ENCODE measurements around the gene GARIN5A.

Gene GARIN5A

DNA sequence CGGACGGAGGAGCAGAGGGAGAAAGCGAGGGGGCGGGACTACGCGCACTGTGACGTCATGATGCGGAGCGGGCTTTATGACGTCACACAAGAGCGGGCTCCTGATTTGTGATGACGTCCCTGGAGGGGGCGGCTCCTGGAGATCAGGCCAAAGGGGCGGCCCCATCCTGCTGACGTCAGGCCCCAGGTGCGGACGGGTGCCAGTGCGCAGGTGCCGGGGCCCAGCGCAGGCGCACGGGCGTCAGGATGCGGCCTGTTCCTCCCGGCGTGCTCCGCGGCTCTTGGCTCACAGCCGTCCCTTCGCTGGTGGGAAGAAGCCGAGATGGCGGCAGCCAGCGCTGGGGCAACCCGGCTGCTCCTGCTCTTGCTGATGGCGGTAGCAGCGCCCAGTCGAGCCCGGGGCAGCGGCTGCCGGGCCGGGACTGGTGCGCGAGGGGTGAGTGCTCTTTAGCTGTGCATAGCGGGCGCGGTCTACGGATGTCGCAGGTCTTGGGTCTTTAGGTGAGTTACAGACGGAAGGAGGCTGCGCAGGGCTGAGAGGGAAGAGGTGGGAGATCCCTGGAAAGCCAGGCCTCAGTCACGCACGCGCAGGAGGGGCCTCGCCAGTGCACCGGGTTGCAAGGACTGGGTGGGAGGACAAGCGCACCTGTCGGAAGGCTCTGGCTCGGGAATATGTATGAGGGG, at the start of gene GARIN5A, which contains the start of gene EMC10:
Gene GARIN5A, minus strand, starts transcription at position 625 of the 683 bp plus-strand sequence. Its CDS starts 460 bp downstream, at position 165.
Gene EMC10, plus strand, starts transcription at position 284 of the 683 bp plus-strand sequence. Its CDS starts 38 bp downstream, at position 322.
- peak; percentile 90 for DNase-seq

DNA sequence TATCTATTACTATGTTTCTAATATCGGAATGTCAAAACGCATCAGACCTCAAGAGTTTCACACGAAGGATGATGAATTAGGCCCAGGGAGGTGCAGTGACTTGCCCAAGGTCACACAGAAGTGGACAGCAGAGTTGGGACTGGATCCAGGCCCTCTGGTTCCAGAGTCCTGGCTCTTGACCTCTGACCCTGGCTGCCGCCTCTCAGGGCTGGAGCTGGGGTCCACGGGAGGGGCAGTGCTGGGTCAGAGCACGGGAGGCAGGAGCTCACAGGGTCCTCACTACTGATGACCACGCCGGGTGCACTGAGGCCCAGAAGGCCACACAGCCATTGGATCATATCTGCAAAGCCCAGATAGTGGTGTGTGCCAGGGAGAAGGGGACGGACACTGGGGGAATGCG, 46.2 kb upstream of the GARIN5A start:
- DNase-seq = no peak

DNA sequence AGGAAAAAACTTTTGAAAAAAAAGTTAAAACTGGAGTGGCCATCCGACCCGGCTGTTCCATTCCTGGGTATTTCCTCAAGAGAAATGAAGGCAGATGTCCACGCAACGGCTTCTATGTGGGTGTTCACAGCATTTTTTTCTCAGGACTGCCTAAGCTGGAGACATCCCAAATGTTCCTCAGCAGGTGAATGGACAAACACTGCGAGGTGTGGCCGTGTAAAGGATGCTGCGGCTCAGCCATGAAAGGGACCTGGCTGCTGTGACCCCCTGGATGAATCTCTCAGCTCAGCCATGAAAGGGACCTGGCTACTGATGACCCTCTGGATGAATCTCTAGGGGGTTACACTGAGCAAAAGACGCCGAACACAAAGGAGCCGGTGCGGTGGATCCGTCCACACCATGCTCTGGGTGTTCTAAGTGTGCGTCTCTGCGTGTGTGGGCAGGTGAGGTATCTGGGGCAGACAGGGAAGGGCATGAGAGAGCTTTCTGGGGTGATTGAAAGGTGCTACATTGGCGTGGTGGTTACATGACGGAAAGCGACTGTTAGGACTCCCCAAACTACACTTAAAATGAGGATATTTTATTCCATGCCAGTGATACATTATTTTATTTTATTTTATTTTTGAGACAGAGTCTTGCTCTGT, 44.3 kb upstream of the GARIN5A start:
- DNase-seq = no peak

DNA sequence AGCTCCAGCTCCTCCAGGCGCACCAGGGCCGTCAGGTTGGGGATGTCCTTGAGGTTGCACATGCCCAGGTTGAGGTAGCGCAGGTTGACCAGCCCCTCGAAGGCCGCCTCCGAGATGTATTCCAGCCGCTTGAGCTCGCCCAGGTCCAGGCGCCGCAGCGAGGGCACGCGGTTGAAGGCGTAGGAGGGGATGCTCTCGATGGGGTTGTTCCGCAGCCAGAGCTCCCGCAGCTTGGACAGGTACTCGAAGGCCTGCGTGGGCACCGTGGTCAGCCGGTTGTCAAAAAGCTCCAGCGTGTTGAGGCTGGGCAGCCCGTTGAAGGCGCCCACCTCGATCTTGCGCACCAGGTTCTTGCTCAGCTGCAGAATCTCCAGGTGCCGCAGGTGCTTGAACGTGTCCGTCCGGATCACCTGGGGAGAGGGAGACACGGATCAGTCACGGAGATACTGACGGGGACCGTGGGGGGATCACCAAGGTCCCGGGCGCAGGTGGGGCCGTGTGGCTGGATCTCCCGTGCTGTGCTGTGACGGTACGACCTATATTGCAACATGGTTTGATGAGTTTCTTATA, 42.4 kb upstream of the GARIN5A start:
- no peak for DNase-seq

DNA sequence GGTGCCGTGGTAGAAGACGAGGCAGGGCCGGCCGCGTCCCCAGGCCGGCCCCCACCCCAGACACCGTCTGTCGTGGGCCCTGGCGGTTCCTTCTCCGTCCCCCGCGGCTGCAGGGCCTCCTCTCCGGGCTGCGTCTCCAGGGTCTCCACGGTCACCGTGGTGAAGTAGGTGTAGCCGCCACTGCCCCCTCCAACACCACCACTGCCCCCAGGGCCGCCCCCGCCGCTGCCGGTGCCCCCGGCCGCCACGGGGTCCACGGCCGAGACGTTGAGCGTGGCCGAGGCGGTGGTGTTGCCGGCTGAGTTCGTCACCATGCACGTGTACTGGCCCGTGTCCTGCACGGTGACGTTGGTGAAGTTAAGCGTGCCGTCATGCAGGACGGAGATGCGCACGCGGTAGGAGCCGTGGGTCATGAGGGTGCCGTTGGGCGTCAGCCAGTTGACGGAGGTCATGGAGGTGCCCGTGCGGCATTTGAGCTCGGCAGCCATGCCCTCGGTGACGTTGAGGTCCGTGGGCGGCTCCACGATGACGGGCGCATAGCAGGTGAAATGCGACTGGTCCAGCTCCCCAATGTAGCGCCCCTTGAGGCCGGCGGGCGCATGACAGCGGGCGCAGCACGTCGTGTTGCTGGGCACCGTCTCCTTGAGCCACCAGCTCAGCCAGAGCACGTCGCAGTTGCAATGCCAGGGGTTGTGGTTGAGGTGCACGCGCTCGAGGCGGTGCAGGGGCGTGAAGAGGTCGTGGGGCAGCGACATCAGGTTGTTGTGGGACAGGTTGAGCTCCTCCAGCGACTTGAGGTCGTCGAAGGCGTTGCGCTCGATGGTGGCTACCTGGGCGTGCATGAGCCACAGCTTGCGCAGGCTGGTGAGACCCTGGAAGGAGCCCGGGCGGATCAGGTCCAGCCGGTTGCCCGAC, 41.7 kb upstream of the GARIN5A start:
- DNase-seq = no peak

DNA sequence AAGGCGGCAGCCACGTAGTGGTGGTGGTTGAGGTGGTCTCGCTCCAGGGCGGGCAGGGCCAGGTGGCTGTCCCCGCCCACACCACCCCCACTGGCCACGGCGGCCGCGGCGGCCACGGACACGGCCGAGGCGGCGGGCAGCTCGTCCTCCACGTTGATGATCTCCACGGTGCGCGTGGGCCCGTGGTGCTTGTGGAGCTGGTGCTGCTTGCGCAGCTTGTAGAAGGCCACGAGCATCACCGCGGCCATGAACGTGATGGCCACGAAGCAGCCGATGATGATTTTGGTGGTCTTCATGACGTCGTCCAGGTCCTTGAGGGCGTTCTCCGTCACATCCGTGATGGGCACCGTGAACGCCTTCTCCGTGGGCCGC, 41.0 kb upstream of the GARIN5A start:
- no peak for DNase-seq

DNA sequence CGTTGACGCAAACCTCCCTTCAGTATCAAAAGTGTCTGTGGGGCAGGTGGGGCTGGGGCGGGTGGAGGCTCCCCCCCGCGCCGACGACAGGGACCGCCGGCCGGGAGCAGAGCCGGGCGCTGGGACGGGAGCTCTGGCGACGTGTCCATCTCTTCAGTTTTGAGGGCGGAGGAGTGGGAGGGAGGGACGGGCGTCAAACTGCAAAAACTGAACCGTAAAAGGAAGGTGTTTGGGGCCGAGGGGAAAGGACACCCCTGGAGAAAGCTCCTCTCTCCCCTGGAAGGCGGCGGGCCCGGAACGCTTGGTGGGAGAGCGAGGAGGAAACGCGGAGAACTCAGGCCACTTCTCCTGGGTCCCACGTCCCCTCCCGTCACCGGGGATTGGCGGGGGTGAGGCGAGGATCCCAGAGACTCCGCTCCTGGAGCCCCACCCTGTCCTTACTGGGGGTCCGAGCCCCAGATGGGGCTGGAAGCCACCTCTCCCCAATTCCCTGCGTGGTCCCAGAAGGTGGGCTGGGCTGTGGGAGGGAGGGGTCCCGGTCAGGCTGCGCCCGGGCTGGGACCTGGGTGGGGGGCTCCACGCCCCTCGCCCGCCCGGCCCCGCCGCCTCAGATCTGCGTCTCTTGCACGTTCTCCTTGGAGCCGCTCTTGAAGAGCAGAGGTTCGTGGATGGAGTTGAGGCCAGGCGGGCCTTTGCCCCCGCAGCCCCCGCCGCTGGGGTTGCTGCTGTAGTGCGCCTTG, 40.5 kb upstream of the GARIN5A start:
- no peak for DNase-seq

DNA sequence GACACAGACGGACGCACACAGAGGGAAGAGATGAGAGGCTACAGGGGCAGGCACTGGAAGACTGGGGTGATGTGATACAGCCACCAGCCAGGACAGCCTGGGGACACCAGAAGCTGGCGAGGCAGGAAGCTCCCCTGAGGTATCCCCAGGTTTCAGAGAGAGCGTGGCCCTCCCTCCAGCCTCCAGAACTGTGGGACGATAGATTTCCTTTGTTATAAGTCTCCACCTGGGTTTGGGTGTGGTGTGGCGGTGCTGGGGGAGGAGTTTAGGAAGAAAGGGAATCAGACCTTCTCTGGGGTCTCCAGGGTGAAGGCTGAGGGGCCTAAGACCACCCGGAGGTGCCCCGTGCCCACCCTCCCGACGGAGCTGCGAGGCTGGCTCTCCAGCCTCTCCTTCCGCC, 39.8 kb upstream of the GARIN5A start:
- DNase-seq = no peak

DNA sequence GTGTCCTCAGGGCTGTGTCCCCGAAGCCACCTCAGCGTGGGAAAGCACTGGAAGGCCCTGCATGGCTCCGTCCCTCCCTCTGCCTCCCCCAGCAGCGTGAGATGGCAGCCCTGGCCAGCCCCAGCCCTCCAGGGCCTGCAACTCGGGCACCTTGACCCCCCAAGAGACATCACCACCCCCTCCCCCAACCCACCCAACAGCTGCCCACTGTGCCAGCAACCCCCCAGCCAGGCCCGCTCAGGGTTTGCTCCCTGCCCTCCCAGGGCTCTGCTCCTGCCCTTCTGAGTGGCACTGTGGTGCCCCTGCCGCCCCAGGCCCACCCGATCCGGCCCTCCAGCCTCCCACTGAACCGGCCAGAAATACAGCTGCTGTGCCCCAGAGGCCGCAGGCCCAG, 38.5 kb upstream of the GARIN5A start:
- DNase-seq = no peak

DNA sequence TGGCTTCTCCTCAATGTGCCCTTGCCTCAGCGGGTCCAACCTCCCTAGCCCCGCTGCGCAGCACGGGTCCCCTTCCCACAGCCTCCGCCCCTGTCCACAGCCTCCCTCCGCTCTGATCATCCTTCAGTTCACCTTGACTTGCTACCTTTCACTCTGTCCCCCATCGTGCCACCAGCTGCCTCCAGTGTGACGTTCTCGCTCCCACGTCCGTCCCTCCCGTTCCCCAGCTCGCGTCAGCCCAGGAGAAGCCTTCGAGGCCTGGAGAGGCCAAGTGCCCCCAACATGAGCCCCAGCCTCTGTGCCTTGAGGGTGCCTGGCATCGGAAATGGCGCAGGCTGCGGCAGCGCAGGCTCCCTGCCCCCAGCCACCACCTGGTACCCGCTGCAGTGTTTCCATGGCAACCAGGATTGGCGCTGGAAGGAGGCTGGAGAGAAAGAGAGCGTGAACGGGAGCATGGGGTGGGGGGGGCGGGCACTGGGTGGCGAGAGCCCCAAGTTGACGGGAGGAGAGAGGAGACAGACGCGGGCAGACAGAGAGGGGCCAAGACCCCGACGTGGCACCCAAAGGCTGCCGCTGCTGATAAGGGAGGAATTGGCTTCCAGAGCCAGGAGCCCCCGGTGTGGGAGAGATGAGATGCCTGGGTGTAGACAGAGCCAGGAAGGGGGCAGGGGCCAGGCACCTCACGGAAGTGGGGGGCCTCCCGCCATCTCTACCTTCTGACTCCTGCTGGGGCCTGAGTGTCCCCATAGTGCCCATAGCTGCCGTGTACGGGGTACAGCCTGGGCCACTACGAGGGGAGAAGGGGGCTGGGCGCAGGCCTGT, 37.9 kb upstream of the GARIN5A start:
- no peak for DNase-seq

DNA sequence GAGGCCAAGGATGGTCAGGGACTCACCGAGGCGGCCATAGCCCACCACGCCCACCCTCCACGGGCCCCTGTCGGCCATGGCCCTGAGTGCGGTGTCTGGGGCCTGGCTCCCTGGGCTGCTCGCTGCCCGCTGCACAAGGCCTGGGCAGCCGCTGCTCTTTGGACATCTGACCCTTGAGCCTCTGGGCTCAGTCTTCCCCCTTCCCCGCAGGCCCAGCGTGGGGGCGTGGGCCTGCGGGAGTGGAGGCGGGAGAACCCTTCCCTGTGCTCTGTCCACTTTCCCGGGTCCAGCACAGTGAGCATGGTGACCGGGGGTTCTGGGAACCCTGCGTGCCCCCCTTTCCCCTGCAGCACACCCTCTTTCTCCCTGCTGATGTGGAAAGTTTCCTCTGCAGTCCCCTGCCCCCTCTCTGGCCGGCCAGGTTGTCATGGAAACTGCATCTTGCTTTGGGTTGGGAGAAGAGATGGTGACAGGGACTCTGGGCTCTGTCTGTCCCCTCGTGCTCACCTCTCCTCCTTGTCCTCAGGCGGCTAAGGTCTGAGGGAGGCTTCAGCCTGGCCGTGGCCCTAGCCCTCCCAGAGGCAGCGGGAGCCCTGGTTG, 37.2 kb upstream of the GARIN5A start, which contains the start of gene ASPDH:
Gene ASPDH, minus strand, starts transcription at position 168 of the 600 bp plus-strand sequence. Its CDS starts 90 bp downstream, at position 78.
- no peak for DNase-seq

DNA sequence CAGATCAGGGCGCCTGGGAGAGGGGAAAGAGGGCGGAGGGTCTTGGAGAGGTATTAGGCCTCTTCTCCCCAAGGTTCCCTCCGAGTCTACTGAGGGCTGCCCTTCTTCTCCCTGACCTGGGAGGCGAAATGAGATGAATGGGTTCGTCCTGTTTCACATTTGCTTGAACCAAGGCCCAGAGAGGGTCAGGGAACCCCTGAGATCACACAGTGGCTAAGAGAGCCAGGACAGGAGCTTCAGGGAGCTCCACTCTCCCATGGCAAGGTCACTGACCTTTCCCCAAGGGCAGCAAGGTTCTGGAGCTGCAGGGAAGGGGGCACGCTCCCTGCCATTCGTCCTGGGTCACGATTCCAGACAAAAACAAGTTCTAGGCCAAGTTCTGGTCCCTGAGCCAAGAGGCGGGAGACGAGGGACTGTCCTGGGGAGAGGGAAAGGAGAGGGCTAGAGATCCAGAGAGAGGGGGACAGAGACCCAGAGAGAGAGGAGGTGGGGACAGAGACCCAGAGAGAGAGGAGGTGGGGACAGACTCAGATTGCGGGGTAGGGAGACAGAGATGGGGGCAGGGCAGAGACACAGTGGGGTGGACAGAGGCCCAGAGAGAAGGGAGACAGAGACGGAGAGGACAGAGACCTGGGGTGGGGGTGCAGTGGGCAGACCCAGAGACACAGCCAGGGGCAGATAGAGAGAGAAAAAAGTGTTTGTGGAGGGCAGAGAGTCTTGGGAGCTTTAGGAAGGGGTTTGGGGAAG, 36.5 kb upstream of the GARIN5A start:
- no peak for DNase-seq

DNA sequence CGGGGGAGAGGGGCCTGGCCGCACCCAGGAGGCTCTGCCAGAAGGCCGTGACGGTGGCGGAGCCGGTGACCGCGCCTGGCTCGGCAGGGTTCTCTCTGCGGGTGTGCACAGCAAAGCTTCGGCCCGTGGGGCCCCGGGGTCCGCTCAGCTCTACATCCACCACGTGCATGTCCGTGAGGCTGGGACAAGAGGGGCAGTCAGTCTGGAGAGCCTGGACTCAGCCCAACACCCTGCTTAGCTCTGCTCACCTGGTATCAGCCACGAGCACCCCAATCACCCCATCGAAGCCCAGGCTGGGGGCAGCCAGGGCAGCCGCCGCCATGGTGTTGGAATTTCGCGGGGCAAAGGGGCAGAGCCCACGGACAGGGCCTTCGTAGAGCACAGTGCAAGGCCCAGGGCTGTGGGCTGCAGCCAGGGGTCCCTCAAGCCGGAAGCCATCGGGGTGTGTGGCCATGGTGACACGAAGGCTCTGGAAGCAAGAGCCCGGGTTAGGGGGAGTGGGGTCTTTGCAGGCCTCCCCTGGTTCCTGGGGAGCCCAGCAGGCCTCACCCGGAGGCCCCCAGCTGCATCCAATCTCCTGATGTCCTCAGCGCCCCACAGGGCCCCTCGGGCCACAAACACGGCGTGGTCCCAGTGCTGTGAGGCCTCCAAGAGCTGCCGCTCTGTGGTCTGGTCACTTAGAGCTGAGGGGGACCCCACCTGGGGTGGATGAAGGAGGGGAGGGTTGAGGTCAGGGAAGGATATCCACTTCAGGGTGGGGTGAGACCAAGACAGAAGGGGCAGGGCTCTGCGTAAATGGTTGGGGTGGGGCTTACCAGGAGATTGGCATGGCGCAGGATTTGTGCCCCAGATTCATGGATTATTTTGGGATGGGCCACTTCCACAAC, 35.7 kb upstream of the GARIN5A start:
- no peak for DNase-seq

DNA sequence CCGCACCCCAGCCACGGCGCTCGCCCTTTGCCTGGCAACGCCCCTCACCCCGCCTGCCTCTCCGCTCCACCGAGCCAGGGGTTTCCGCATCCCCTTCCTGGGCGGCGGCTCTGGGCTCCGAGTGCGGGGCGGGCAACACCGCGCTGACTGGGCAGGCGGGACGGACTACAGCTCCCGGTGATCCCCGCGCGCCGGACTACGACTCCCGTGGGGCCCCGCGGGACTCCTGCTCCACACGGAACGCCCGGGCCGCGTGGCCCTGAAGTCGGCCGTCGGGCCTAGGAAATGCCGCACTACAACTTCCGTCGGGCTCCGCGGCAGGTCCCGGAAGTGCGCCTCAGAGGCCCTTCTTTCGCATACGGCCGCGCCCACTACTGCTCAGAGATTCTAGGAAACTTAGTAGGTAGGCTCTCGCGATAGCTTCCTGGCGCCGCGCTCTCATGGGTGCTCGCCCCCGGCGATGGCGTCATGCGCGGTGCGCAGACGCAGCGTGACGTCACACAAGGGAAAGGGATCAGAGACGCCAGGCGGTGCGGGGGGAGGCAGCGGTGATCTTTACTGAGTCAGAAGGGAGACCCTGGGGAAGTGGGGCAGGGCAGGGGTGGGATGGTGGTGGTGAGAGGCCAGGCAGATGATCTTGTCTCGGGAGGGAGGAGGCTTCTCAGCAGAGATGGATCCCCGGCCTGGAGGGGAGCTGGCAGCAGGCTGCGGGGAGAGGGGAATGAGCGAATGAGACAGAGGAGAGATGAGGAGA, 34.6 kb upstream of the GARIN5A start, which contains the start of gene JOSD2:
Gene JOSD2, minus strand, starts transcription at position 123 of the 754 bp plus-strand sequence. CDS start 760 bp downstream, outside the sequence.
- DNase-seq = peak; percentile 99

DNA sequence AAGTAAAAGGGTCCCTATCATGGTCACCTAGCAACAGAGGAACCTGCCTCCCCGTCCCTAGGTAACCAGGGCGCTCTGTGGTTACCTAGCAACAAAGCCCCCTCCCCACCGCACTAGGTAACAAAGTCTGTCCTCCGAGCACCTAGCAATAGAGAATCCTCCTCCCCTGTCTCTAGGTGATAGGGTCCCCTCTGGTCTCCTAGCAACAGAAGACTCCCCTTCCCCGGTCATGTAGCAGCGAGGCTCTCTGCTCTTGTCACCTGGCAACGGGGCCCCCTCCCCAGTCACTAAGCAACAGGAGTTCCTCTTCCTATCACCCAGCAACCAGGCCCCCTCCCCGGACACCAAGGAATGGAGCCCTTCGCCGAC, 34.0 kb upstream of the GARIN5A start:
- no peak for DNase-seq

DNA sequence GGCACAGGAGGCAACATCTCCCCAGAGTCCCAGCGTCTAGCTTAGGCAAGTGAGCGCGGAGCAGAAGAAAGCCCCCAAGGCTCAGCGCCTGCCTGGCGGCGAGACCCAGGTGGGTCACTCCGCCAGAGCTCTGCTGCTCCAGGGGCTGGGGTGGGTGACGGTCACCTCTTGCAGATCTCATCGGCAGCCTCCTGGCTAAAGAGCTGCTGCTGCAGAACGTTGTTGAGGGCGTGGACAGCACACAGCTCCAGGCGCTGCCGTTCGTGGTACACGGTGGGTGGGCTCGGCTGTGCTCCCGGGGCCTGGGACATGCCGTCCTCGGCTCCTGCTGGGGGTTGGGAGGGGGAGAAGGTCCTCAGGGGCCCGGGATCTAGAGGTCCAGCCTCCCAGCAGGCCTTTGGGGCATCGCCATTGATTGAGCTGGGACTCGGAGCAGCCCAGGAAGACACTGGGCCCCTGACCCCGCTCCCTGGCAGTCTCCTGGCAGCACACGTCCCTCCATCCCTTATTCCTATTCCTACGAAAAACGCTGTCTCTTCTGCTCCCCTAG, 33.5 kb upstream of the GARIN5A start:
- DNase-seq = no peak

DNA sequence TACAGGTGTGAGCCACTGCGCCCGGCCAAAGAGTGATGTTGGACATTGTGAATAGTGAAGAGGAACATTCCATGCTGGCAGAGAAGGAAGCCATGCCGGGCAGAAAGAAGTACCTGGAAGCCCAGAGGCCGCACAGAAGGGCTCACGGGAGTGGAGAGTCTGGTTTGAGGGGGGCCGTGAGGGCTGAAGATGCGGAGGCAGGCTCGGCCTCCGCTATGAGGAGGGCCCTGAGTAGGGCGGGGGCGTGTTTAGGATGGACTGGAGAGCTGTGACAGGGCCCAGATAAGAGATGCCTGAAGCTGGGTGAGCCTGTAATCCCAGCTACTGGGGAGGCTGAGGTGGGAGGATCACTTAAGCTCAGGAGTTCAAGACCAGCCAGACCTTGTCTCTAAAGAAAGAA, 32.7 kb upstream of the GARIN5A start:
- no peak for DNase-seq

DNA sequence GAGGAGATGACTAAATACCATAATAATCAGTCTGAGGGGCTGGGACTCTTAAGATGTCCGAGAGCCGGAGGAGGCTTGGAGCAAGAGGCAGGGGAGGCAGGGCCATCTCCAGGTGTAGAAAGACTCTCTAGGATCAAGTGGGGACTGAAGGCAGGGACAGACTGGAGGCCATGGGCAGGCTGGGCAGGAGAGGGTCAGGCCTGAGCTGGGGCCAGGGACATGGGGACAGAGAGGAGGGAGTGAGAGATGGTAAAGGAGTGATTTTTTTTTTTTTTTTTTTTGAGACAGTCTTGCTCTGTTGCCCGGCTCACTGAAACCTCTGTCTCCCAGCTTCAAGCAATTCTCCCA, 32.2 kb upstream of the GARIN5A start:
- DNase-seq = no peak
